Glomerular endothelial cell (primary cell): ENCODE results near the gene MCMBP. TPM values are rescaled to one million over a fixed set of nuclear protein-coding genes. Genes with fewer than 3 reads are reported as not detected.
"Not testable (repeated sequence)": the region's sequence is repeated elsewhere in the genome, so short reads cannot be mapped to it uniquely, and the experiment has no call there.

Experiments
- DNase-seq: peaks from one replicate; pipeline ENCODE4 v3.0.0-alpha.2; 2011; ENCODE audit warnings: low read depth, low spot score; ENCODE audit errors: extremely low read depth
- total RNA-seq: library from RNA; depleted of rRNA; stranded (reverse); fragments of >200 nt; gene quantifications from 2 replicates; pipeline ENCODE4 v1.2.3, GENCODE V29; 2015

Gene MCMBP
- 48.5 and 55.8 TPM in 2 replicates for total RNA-seq

- no peak for DNase-seq
Observed at GRCh38 chr10:119872610-119872859, at the start of gene MCMBP. Gene MCMBP (minus strand): TSS chr10:119872843. CDS start chr10:119872584, 259 bp downstream.

- DNase-seq: no peak
Observed at GRCh38 chr10:119919826-119920225, 47.2 kb upstream of the MCMBP start.

- no peak for DNase-seq
Observed at GRCh38 chr10:119919271-119919670, 46.6 kb upstream of the MCMBP start.

- DNase-seq: no peak
Observed at GRCh38 chr10:119917777-119918176, 45.1 kb upstream of the MCMBP start.

GRCh38 chr10:119910689-119911088 lies 38.0 kb upstream of the MCMBP start:
- DNase-seq: no peak

GRCh38 chr10:119908166-119908565 lies 35.5 kb upstream of the MCMBP start:
- no peak for DNase-seq

- DNase-seq: not testable (repeated sequence)
Observed at GRCh38 chr10:119907695-119908094, 35.1 kb upstream of the MCMBP start.

- no peak for DNase-seq
Observed at GRCh38 chr10:119903946-119904666, 31.5 kb upstream of the MCMBP start.

- DNase-seq: no peak
Observed at GRCh38 chr10:119898577-119898976, 25.9 kb upstream of the MCMBP start.

GRCh38 chr10:119896937-119897770 lies 24.5 kb upstream of the MCMBP start:
- DNase-seq: no peak

- DNase-seq: no peak
Observed at GRCh38 chr10:119896061-119896655, 23.5 kb upstream of the MCMBP start.

- DNase-seq: no peak
Observed at GRCh38 chr10:119893845-119894427, 21.3 kb upstream of the MCMBP start.

- DNase-seq: no peak
Observed at GRCh38 chr10:119893074-119893473, 20.4 kb upstream of the MCMBP start.

GRCh38 chr10:119892188-119893065 lies 19.8 kb upstream of the MCMBP start, which contains the start of gene SEC23IP:
Gene SEC23IP (plus strand): TSS chr10:119892730. CDS start chr10:119892783, 53 bp downstream.
- DNase-seq: peak; percentile 70

- DNase-seq: not testable (repeated sequence)
Observed at GRCh38 chr10:119891849-119892187, 19.2 kb upstream of the MCMBP start.

- not testable (repeated sequence) for DNase-seq
Observed at GRCh38 chr10:119890307-119890706, 17.7 kb upstream of the MCMBP start.

GRCh38 chr10:119889201-119889600 lies 16.6 kb upstream of the MCMBP start:
- not testable (repeated sequence) for DNase-seq

GRCh38 chr10:119888715-119889114 lies 16.1 kb upstream of the MCMBP start:
- not testable (repeated sequence) for DNase-seq

- not testable (repeated sequence) for DNase-seq
Observed at GRCh38 chr10:119886070-119886469, 13.4 kb upstream of the MCMBP start.

GRCh38 chr10:119883901-119884611 lies 11.4 kb upstream of the MCMBP start:
- not testable (repeated sequence) for DNase-seq
